A549 (cell line): ENCODE data around the gene TOM1L2. TPM values are rescaled to one million over a fixed set of nuclear protein-coding genes. Genes with fewer than 3 reads are reported as not detected.
A peak's percentile ranks its signal among the peaks of the same experiment; 100 is the strongest.

Experiments used
- ATAC-seq, 2 experiments: fragments of 200-7000 bp in 1 of 2; fragments of >200 bp in 1 of 2; cut with Nextera tagmentation in 1 of 2; cut with Tn5 transposase in 1 of 2; 3 replicates each; pipeline versions ENCODE4 v1.8.0 to v1.9.1; 2018 to 2020; ENCODE audit warnings: mild to moderate bottlenecking in 1 of 2, moderate library complexity in 1 of 2
- CTCF ChIA-PET: fragments of 300-600 bp; sonication (Branson Sonifier 250); formaldehyde crosslinking; extraction: SDS; loops from one replicate; lab custom pipeline; 2021; ENCODE audit warnings: antibody characterized with exemption, inconsistent platforms; lab: Yijun Ruan, JAX
- POLR2A ChIA-PET: fragments of 350-600 bp; formaldehyde crosslinking; extraction: SDS; loops from one replicate; lab custom pipeline; 2021; ENCODE audit warnings: antibody characterized with exemption, inconsistent platforms; lab: Yijun Ruan, JAX
- DNase-seq, 2 experiments: peaks; one replicate each; pipeline versions ENCODE4 v3.0.0 to v3.0.0-alpha.2; 2011 to 2016; ENCODE audit warnings: low read depth in 1 of 2, low spot score in 1 of 2
- FAIRE-seq: peaks from 2 replicates; lab custom pipeline; 2011; peaks lifted over from hg19 to GRCh38; lab: Jason Lieb, UNC
- H3K27ac ChIP-seq, 2 experiments: fragments of >200 bp; sonication (Bioruptor Twin); formaldehyde crosslinking; 3 replicates each; pipeline ENCODE4 v1.5.1; 2016 to 2017
- H3K4me1 ChIP-seq: fragments of >200 bp; sonication (Bioruptor Twin); formaldehyde crosslinking; 3 replicates; pipeline ENCODE4 v1.6.1; 2016
- H3K4me2 ChIP-seq: fragments of >200 bp; sonication (Bioruptor Twin); formaldehyde crosslinking; 3 replicates; pipeline ENCODE4 v1.6.1; 2016
- H3K4me3 ChIP-seq: fragments of >200 bp; sonication (Bioruptor Twin); formaldehyde crosslinking; 3 replicates; pipeline ENCODE4 v1.5.1; 2016
- H3K9me3 ChIP-seq: fragments of >200 bp; sonication (Bioruptor Twin); formaldehyde crosslinking; 3 replicates; pipeline ENCODE4 v1.6.1; 2016
- CEBPB ChIP-seq, 2 experiments: fragments of >200 bp in 1 of 2; sonication (Bioruptor Twin) in 1 of 2; formaldehyde crosslinking in 1 of 2; IDR thresholded peaks; 2 replicates each; pipeline ENCODE4 v1.6.1; 2012 to 2016
- CHD4 ChIP-seq: fragments of 200-600 bp; sonication (generic); IDR thresholded peaks from 2 replicates; pipeline ENCODE4 v1.6.1; 2016; ENCODE audit warnings: antibody characterized with exemption, mild to moderate bottlenecking, borderline replicate concordance
- EHMT2 ChIP-seq: fragments of 200-600 bp; sonication (generic); IDR thresholded peaks from 2 replicates; pipeline ENCODE4 v1.6.1; 2016; ENCODE audit warnings: antibody characterized with exemption, low read depth, mild to moderate bottlenecking, moderate library complexity
- ELK1 ChIP-seq: fragments of 150-350 bp; IDR thresholded peaks from 2 replicates; pipeline ENCODE4 v1.6.1; 2014; ENCODE audit warnings: low read depth, mild to moderate bottlenecking, low read length
- ESRRA ChIP-seq: fragments of 150-350 bp; IDR thresholded peaks from 2 replicates; pipeline ENCODE4 v1.6.1; 2014; ENCODE audit warnings: mild to moderate bottlenecking, low read length, borderline replicate concordance
- FOSL2 ChIP-seq, 2 experiments: fragments of 450-650 bp in 1 of 2; fragments of >200 bp in 1 of 2; sonication (Bioruptor Twin) in 1 of 2; formaldehyde crosslinking; IDR thresholded peaks; 2 replicates each; pipeline versions ENCODE4 v1.5.0 to v1.6.1; 2016 to 2020; ENCODE audit warnings: mild to moderate bottlenecking in 1 of 2, moderate library complexity in 1 of 2
- HES2 ChIP-seq: fragments of >200 bp; sonication (Bioruptor Twin); formaldehyde crosslinking; IDR thresholded peaks from 2 replicates; pipeline ENCODE4 v1.6.1; 2016
- JUNB ChIP-seq: fragments of >200 bp; sonication (Bioruptor Twin); formaldehyde crosslinking; IDR thresholded peaks from 2 replicates; pipeline ENCODE4 v1.6.1; 2016
- MAFK ChIP-seq: fragments of 450-650 bp; IDR thresholded peaks from 2 replicates; pipeline ENCODE4 v1.6.1; 2014; ENCODE audit not compliant: partially characterized antibody
- NR3C1 ChIP-seq: fragments of >200 bp; sonication (Bioruptor Twin); formaldehyde crosslinking; IDR thresholded peaks from 3 replicates; pipeline ENCODE4 v1.6.1; 2017
- WGBS: methylation state at CpG from one replicate; pipeline ENCODE4 v1.1.6; 2017; ENCODE audit errors: missing lambda C conversion rate; 5-methylcytosine and 5-hydroxymethylcytosine counted together
- polyA plus RNA-seq, 4 experiments: library from polyadenylated mRNA; depleted of rRNA in 3 of 4; stranded (reverse); fragments of >200 nt; fragmentation: RNase III in 1 of 4; extraction: RNeasy Plus Mini Kit Qiagen cat#74134 plus additional on column Dnase treatment in 1 of 4; gene quantifications; 2 replicates in 3 of 4; 3 replicates in 1 of 4; pipeline ENCODE4 v1.2.3, GENCODE V29; 2011 to 2017
- TF ChIP-seq, protein P1 (sequence below): fragments of 200-600 bp; sonication (generic); IDR thresholded peaks from 2 replicates; pipeline ENCODE4 v1.6.1; 2016; ENCODE audit warnings: antibody characterized with exemption, mild to moderate bottlenecking, moderate library complexity

TOM1L2 gene
- polyA plus RNA-seq, 2 of the 4 experiments (the other 2 are of a cell fraction): 19.2 to 24.7 TPM

GRCh38 chr17:17937958-17938357, 34.2 kb downstream of the TOM1L2 start:
- ChIA-PET CTCF (interaction anchor here (0.7 to 2.4 kb wide), 8 partner anchors 9 to 95 kb away, joined by 3 to 7 read pairs (median 4); no protein-coding TSS in a partner anchor), POLR2A (no interaction called here)
- FAIRE-seq: no peak
- DNase-seq: no peak
- Histone ChIP-seq H3K27ac (no peak overlapping the region; a peak in 1 of 6 replicates), H3K4me2 (no peak overlapping the region), H3K4me1 (peaks cover 58% of the 10 kb centered on the region), H3K4me3 (no peak overlapping the region), H3K9me3 (no peaks in the 10 kb centered on the region)
- no peak for TF ChIP-seq ELK1
- no peak for TF ChIP-seq ESRRA
- no peak for TF ChIP-seq CHD4
- no peak for TF ChIP-seq JUNB
- ATAC-seq: no peak
- 83% methylated on average over 5 of the region's 5 CpGs for WGBS

- no peak for ATAC-seq
- no peak for DNase-seq
- H3K4me1 ChIP-seq: peaks cover 51% of the 10 kb centered on the region
- H3K4me2 ChIP-seq: no peak overlapping the region
- no peak for FAIRE-seq
- no peaks in the 10 kb centered on the region for H3K9me3 ChIP-seq
- TF ChIP-seq HES2 (no peak), NR3C1 (no peak)
- ChIA-PET POLR2A (no interaction called here), CTCF (interaction anchor here (0.7 to 2.4 kb wide), 8 partner anchors 9 to 910 kb away, joined by 3 to 7 read pairs (median 4); no protein-coding TSS in a partner anchor)
- 95% methylated on average over 4 of the region's 4 CpGs for WGBS
- H3K4me3 ChIP-seq: no peak overlapping the region
- H3K27ac ChIP-seq: peak overlapping the region in 1 of 2 experiments; percentile 11; a peak in 1 of 6 replicates
Observed at GRCh38 chr17:17937201-17937853, 34.9 kb downstream of the TOM1L2 start.

DNA sequence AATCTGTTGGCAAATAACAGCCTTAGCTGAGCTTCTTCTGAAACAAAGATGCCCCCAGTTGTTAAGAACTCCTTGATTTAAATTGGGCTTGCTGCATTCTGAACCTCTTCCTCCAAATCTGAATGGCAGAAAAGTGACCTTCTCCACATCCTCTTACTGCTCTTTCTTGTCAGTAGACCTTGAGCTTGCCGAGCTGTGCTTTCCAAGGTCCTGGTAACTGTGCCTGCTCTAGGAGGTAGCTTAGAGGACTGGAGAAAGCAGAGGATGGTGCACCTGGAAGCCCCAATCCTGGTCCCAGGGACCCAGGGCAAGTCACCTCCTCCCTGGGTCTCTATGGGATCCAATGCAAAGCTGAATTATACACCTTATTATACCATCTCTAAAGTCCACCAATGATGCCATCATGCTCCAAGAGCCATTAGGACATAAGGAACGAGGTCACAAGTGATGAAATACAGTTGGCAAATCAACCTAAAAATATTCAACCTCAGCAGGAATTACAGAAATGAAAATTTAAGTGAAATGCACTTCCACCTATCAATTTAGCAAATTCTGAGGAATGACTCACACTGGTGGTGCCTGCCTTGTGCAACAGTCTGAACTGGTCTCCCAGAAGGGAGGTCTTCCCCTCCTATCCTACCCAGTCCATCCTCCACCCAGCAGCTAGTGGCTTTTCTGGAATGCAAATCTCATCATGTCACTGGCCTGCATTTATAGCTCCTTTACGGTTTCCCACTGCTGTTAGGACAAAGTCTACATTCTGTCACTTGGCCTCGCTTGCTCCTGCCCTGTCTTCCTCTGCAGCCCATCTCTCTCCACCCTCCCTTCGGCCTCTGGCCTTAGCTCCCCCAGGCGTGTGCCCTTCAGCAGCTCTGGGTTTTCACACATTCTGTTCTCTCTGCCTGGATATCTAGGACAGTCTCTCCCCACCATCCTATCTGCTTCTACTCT, 36.6 kb downstream of the TOM1L2 start:
- FAIRE-seq: peak; percentile 32
- Histone ChIP-seq H3K4me1 (peaks cover 37% of the 10 kb centered on the region), H3K4me2 (peak overlapping the region; percentile 40), H3K9me3 (no peaks in the 10 kb centered on the region), H3K27ac (peak overlapping the region; percentile 13 to 71; a peak in 4 of 6 replicates), H3K4me3 (no peak overlapping the region)
- TF ChIP-seq, protein P1, sequence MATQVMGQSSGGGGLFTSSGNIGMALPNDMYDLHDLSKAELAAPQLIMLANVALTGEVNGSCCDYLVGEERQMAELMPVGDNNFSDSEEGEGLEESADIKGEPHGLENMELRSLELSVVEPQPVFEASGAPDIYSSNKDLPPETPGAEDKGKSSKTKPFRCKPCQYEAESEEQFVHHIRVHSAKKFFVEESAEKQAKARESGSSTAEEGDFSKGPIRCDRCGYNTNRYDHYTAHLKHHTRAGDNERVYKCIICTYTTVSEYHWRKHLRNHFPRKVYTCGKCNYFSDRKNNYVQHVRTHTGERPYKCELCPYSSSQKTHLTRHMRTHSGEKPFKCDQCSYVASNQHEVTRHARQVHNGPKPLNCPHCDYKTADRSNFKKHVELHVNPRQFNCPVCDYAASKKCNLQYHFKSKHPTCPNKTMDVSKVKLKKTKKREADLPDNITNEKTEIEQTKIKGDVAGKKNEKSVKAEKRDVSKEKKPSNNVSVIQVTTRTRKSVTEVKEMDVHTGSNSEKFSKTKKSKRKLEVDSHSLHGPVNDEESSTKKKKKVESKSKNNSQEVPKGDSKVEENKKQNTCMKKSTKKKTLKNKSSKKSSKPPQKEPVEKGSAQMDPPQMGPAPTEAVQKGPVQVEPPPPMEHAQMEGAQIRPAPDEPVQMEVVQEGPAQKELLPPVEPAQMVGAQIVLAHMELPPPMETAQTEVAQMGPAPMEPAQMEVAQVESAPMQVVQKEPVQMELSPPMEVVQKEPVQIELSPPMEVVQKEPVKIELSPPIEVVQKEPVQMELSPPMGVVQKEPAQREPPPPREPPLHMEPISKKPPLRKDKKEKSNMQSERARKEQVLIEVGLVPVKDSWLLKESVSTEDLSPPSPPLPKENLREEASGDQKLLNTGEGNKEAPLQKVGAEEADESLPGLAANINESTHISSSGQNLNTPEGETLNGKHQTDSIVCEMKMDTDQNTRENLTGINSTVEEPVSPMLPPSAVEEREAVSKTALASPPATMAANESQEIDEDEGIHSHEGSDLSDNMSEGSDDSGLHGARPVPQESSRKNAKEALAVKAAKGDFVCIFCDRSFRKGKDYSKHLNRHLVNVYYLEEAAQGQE: no peak
- TF ChIP-seq EHMT2 (no peak), MAFK (peak; percentile 46), FOSL2 (IDR thresholded peaks at IDR 0.05) (no peak; the same call in 1 of the 2 replicates), FOSL2 (CRISPR knock-in tag; IDR thresholded peaks at IDR 0.05) (peak; percentile 43; the same call in 1 of the 2 replicates), CEBPB (IDR thresholded peaks at IDR 0.05) (peak; percentile 53 to 59; a peak in 2 of 4 replicates)
- POLR2A ChIA-PET: interaction anchor here (0.6 to 1.2 kb wide), 2 partner anchors 23 to 28 kb away, joined by 3 to 4 read pairs; no protein-coding TSS in a partner anchor
- DNase-seq: peak; percentile 34 to 42
- ATAC-seq: peak; percentile 67 to 80; a peak in 5 of 6 replicates
- WGBS: 71% methylated on average over 6 of the region's 6 CpGs
- CTCF ChIA-PET: interaction anchor here (1.0 to 3.1 kb wide), 13 partner anchors 9 to 103 kb away, joined by 3 to 17 read pairs (median 4); partner anchors contain the start of genes ATPAF2, DRC3, GID4 and TOM1L2
